Measurements from ENCODE around the gene FAAH. TPM values are rescaled to one million over a fixed set of nuclear protein-coding genes. Genes with fewer than 3 reads are reported as not detected.

Gene FAAH
- total RNA-seq, 1 experiment from 2014 or later = 24.8 TPM

DNA sequence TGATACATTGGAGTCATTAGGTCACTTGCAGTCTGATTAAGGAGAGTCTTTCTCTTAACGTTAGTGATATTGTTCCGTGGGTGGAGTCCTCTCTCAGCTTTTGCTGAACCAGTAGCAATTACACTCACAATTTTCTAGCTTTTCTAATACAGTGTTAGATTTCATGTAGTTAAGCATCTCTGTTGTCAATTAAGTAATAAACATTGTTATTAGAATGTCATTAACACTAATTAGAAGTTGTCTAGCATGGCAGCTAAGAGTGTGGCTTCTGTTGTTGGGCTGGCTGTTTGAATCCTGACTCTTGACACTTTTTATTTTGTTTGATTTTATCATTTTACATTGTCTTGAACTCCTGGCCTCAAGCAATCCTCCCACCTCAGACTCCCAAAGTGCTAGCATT, 33.4 kb downstream of the FAAH start:
- RAD21 ChIA-PET (ENCODE audit: low non-redundant PET in 1 of 2, low total read pairs in 2 of 2, uncharacterized antibody in 2 of 2, unreplicated experiment in 2 of 2) = no interaction called here
- Histone ChIP-seq H3K4me3 (replicated peaks in 1 of 2; ENCODE audit: low read depth in 1 of 2, low read length in 2 of 2) (no peak overlapping the region), H3K27ac (ENCODE audit: low read depth, low read length) (no peak overlapping the region), H3K4me2 (ENCODE audit: low read length) (no peak overlapping the region), H3K9ac (ENCODE audit: low read length) (no peak overlapping the region), H3K9me3 (ENCODE audit: control insufficient read depth in 1 of 2, insufficient read depth in 1 of 2, low read depth in 1 of 2, low read length in 2 of 2) (no peaks in the 10 kb centered on the region), H4K20me1 (ENCODE audit: insufficient read depth) (no peaks in the 10 kb centered on the region), H3K79me2 (ENCODE audit: insufficient read depth, low read length) (no peaks in the 10 kb centered on the region), H2AFZ (ENCODE audit: low read depth, low read length, poor library complexity, severe bottlenecking) (no peak overlapping the region), H3K36me3 (ENCODE audit: control insufficient read depth in 1 of 2, insufficient read depth in 2 of 2, low read length in 2 of 2) (no peaks in the 10 kb centered on the region), H3K9me2 (ENCODE audit: insufficient read depth) (no peaks in the 10 kb centered on the region), H3K27me3 (ENCODE audit: insufficient read depth, low read length) (no peaks in the 10 kb centered on the region), H3K4me1 (ENCODE audit: control insufficient read depth in 1 of 2, insufficient read depth in 2 of 2, low read length in 2 of 2) (peaks cover 0 to 4% of the 10 kb centered on the region in 2 experiments; a peak in 1 of 4 replicates)
- TF ChIP-seq JUND (IDR thresholded peaks at IDR 0.05) (no peak), ELF1 (IDR thresholded peaks at IDR 0.05; ENCODE audit: borderline replicate concordance, low read depth) (no peak), ZFX (IDR thresholded peaks at IDR 0.05) (no peak), EZH2phosphoT487 (IDR thresholded peaks at IDR 0.05; ENCODE audit: borderline replicate concordance) (no peak), SP1 (IDR thresholded peaks at IDR 0.05; ENCODE audit: low read depth) (no peak), TCF7L2 (IDR thresholded peaks at IDR 0.05; ENCODE audit: borderline replicate concordance, extremely low read depth, insufficient read depth, insufficient read length) (no peak), CTCF (IDR thresholded peaks at IDR 0.05 in 2 of 3, conservative IDR thresholded peaks at IDR 0.05 in 1 of 3; ENCODE audit: borderline replicate concordance in 1 of 3, insufficient read depth in 1 of 3, low read depth in 2 of 3, low read length in 2 of 3) (no peak), EZH2 (IDR thresholded peaks at IDR 0.05) (no peak), POLR2A (IDR thresholded peaks at IDR 0.05; ENCODE audit: borderline replicate concordance, extremely low read depth, insufficient read depth, insufficient read length) (no peak), EGR1 (IDR thresholded peaks at IDR 0.05; ENCODE audit: low read depth) (no peak), YY1 (IDR thresholded peaks at IDR 0.05; ENCODE audit: extremely low read depth, insufficient replicate concordance, low read depth, low read length) (no peak), ZNF274 (IDR thresholded peaks at IDR 0.05; ENCODE audit: low read depth, low read length) (no peak), POLR2AphosphoS5 (IDR thresholded peaks at IDR 0.05; ENCODE audit: low read depth, low read length) (no peak), CBX3 (IDR thresholded peaks at IDR 0.05; ENCODE audit: low read depth) (no peak), SRF (IDR thresholded peaks at IDR 0.05; ENCODE audit: low read depth) (no peak), FOSL1 (IDR thresholded peaks at IDR 0.05; ENCODE audit: low read depth) (no peak), ATF3 (IDR thresholded peaks at IDR 0.05) (no peak)
- TF ChIP-seq, protein P1, sequence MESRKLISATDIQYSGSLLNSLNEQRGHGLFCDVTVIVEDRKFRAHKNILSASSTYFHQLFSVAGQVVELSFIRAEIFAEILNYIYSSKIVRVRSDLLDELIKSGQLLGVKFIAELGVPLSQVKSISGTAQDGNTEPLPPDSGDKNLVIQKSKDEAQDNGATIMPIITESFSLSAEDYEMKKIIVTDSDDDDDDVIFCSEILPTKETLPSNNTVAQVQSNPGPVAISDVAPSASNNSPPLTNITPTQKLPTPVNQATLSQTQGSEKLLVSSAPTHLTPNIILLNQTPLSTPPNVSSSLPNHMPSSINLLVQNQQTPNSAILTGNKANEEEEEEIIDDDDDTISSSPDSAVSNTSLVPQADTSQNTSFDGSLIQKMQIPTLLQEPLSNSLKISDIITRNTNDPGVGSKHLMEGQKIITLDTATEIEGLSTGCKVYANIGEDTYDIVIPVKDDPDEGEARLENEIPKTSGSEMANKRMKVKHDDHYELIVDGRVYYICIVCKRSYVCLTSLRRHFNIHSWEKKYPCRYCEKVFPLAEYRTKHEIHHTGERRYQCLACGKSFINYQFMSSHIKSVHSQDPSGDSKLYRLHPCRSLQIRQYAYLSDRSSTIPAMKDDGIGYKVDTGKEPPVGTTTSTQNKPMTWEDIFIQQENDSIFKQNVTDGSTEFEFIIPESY (IDR thresholded peaks at IDR 0.05; ENCODE audit: extremely low read depth, insufficient replicate concordance, low read length) = no peak
- TF ChIP-seq, protein P2, sequence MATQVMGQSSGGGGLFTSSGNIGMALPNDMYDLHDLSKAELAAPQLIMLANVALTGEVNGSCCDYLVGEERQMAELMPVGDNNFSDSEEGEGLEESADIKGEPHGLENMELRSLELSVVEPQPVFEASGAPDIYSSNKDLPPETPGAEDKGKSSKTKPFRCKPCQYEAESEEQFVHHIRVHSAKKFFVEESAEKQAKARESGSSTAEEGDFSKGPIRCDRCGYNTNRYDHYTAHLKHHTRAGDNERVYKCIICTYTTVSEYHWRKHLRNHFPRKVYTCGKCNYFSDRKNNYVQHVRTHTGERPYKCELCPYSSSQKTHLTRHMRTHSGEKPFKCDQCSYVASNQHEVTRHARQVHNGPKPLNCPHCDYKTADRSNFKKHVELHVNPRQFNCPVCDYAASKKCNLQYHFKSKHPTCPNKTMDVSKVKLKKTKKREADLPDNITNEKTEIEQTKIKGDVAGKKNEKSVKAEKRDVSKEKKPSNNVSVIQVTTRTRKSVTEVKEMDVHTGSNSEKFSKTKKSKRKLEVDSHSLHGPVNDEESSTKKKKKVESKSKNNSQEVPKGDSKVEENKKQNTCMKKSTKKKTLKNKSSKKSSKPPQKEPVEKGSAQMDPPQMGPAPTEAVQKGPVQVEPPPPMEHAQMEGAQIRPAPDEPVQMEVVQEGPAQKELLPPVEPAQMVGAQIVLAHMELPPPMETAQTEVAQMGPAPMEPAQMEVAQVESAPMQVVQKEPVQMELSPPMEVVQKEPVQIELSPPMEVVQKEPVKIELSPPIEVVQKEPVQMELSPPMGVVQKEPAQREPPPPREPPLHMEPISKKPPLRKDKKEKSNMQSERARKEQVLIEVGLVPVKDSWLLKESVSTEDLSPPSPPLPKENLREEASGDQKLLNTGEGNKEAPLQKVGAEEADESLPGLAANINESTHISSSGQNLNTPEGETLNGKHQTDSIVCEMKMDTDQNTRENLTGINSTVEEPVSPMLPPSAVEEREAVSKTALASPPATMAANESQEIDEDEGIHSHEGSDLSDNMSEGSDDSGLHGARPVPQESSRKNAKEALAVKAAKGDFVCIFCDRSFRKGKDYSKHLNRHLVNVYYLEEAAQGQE (IDR thresholded peaks at IDR 0.05; ENCODE audit: low read depth) = no peak
- no TSS peak for BruUV-seq (replicated peaks)
- CTCF ChIA-PET = interaction anchor here (1.6 kb wide), 1 partner anchor 15 kb away, joined by 5 read pairs; no protein-coding TSS in a partner anchor
- intact Hi-C loops (cut with micrococcal nuclease) = no loop called here
- POLR2A ChIA-PET = no interaction called here
- no peak for ATAC-seq
- DNase-seq (ENCODE audit: low read depth, low spot score) = no peak
